ENCODE results near the gene ITPA.

DNA sequence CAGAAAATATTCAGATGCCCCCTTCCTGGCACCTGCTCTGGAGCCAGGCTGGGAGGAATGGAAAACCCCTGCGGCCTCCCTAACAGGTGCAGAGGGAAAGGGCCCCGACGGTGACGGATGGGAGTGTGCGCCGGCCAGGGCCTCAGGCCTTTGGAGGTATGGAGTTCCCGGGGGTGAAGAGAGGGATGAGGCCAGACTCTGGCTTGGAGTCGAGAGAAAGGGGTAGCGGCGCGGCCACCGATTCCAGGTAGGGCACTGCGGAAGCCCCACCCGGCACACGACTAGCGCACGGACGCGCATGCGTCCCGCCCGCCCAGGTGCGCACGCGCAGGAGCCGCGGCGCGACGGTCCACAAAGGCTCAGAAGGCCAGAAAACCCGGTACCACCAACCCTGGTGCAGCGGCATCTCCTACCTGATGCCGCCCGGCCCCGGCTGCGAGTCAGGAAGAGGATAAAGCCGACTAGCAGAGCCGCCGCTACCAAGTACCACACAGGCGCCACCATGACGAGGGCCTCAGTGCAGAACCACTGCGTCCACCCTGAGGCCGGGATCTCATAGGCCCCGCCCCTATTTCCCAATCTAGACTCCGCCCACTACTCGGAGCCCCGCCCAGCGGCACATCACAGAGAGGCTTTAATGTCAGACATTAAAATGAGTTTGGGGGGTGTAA is 5.0 kb upstream of the ITPA start, which contains the start of gene DDRGK1:
- TF ChIP-seq POLR2A (IDR thresholded peaks at IDR 0.05) (peak; percentile 63 to 85 (median 83)), CTCF (IDR thresholded peaks at IDR 0.05) (no peak)

All from body of pancreas (tissue), 4 donors.